H1 (cell line): ENCODE data around the gene PLEKHA4. TPM values are rescaled to one million over a fixed set of nuclear protein-coding genes. Genes with fewer than 3 reads are reported as not detected.

ENCODE experiments used
- CTCF ChIA-PET: fragments of 300-600 bp; sonication (Branson Sonifier 250); formaldehyde crosslinking; loops from one replicate; lab custom pipeline; 2021; ENCODE audit not compliant: partially characterized antibody; lab: Charles Lee
- POLR2A ChIA-PET: fragments of 300-600 bp; sonication (Branson Sonifier 250); formaldehyde crosslinking; loops from one replicate; lab custom pipeline; 2021; ENCODE audit warnings: inconsistent platforms; ENCODE audit not compliant: partially characterized antibody; lab: Charles Lee
- DNase-seq, 2 experiments: peaks; one replicate each; pipeline versions ENCODE4 v3.0.0 to v3.0.0-alpha.2; 2010 to 2022; ENCODE audit warnings: low spot score in 2 of 2, low read depth in 1 of 2, mixed read lengths in 1 of 2
- FAIRE-seq: peaks from 2 replicates; lab custom pipeline; 2011; peaks lifted over from hg19 to GRCh38; lab: Jason Lieb, UNC
- H2AFZ ChIP-seq: 2 replicates; pipeline ENCODE4 v1.8.1; 2012; ENCODE audit warnings: low read length, inconsistent platforms
- H2AK5ac ChIP-seq: 2 replicates; pipeline ENCODE4 v1.6.1; 2013; ENCODE audit warnings: low read depth, low read length
- H2BK120ac ChIP-seq: replicated peaks from 2 replicates; pipeline ENCODE3; 2013; ENCODE audit warnings: low read depth, low read length, inconsistent platforms
- H2BK12ac ChIP-seq: 2 replicates; pipeline ENCODE4 v1.6.1; 2013; ENCODE audit warnings: low read depth, low read length
- H2BK15ac ChIP-seq: 2 replicates; pipeline ENCODE4 v1.6.1; 2013; ENCODE audit warnings: low read length
- H2BK20ac ChIP-seq: 2 replicates; pipeline ENCODE4 v1.6.1; 2013; ENCODE audit warnings: low read length
- H2BK5ac ChIP-seq: 2 replicates; pipeline ENCODE4 v1.6.1; 2013; ENCODE audit warnings: low read depth, low read length
- H3K14ac ChIP-seq: 2 replicates; pipeline ENCODE4 v1.6.1; 2013; ENCODE audit warnings: inconsistent platforms; ENCODE audit not compliant: insufficient read length
- H3K18ac ChIP-seq: 2 replicates; pipeline ENCODE4 v1.6.1; 2013; ENCODE audit warnings: low read length; ENCODE audit errors: extremely low read depth
- H3K23ac ChIP-seq: 2 replicates; pipeline ENCODE4 v1.6.1; 2013; ENCODE audit warnings: inconsistent platforms; ENCODE audit not compliant: insufficient read length
- H3K23me2 ChIP-seq: 2 replicates; pipeline ENCODE4 v1.6.1; 2013; ENCODE audit warnings: low read depth, low read length
- H3K27ac ChIP-seq: 2 replicates; pipeline ENCODE4 v1.6.1; 2011; ENCODE audit warnings: low read depth, low read length, inconsistent platforms
- H3K27me3 ChIP-seq, 4 experiments: replicated peaks in 1 of 4; 1 replicate in 1 of 4; 2 replicates in 3 of 4; pipeline versions ENCODE4 v1.6.1 to v1.8.1; 2011 to 2013; ENCODE audit warnings: low read length in 3 of 4, mild to moderate bottlenecking in 3 of 4, inconsistent platforms in 2 of 4, mixed read lengths in 2 of 4, moderate library complexity in 1 of 4; ENCODE audit not compliant: control insufficient read depth in 3 of 4, insufficient read depth in 3 of 4; ENCODE audit errors: extremely low read depth in 1 of 4
- H3K36me3 ChIP-seq, 4 experiments: 2 replicates each; pipeline versions ENCODE4 v1.6.1 to v1.8.1; 2011 to 2013; ENCODE audit warnings: mild to moderate bottlenecking in 4 of 4, low read length in 3 of 4, moderate library complexity in 2 of 4, control low read depth in 1 of 4, inconsistent platforms in 1 of 4; ENCODE audit not compliant: insufficient read depth in 4 of 4, control insufficient read depth in 2 of 4
- H3K4ac ChIP-seq: replicated peaks from 2 replicates; pipeline ENCODE3; 2013; ENCODE audit warnings: low read length, low read depth, mixed read lengths, inconsistent platforms; ENCODE audit not compliant: insufficient read length
- H3K4me1 ChIP-seq, 4 experiments: replicated peaks in 1 of 4; 1 replicate in 1 of 4; 2 replicates in 3 of 4; pipeline versions ENCODE4 v1.6.1 to v1.8.1; 2011 to 2013; ENCODE audit warnings: low read length in 3 of 4, inconsistent platforms in 2 of 4, mixed read lengths in 1 of 4; ENCODE audit not compliant: insufficient read depth in 4 of 4, control insufficient read depth in 3 of 4
- H3K4me2 ChIP-seq, 2 experiments: 2 replicates each; pipeline versions ENCODE4 v1.6.1 to v1.8.1; 2011 to 2013; ENCODE audit warnings: low read depth in 2 of 2, low read length in 2 of 2, control low read depth in 1 of 2, inconsistent platforms in 1 of 2, mild to moderate bottlenecking in 1 of 2; ENCODE audit not compliant: insufficient read depth in 1 of 2
- H3K4me3 ChIP-seq, 4 experiments: fragments of 200-600, 300-600 bp in 1 of 4; sonication (generic), shearing (Covaris generic), sonication (Bioruptor Twin) in 1 of 4; 2 replicates each; pipeline versions ENCODE4 v1.5.1 to v1.8.1; 2011 to 2016; ENCODE audit warnings: low read length in 4 of 4, low read depth in 3 of 4, control low read depth in 2 of 4, inconsistent platforms in 2 of 4, mild to moderate bottlenecking in 2 of 4, mixed read lengths in 1 of 4, moderate library complexity in 1 of 4; ENCODE audit not compliant: insufficient read depth in 2 of 4; ENCODE audit errors: extremely low read depth in 1 of 4
- H3K56ac ChIP-seq: replicated peaks from 2 replicates; pipeline ENCODE3; 2013; ENCODE audit warnings: low read depth, mild to moderate bottlenecking, mixed read lengths, low read length, inconsistent platforms; ENCODE audit not compliant: insufficient read length
- H3K79me1 ChIP-seq: 2 replicates; pipeline ENCODE4 v1.6.1; 2013; ENCODE audit warnings: low read depth, low read length, control low read depth
- H3K79me2 ChIP-seq, 2 experiments: 2 replicates each; pipeline versions ENCODE4 v1.6.1 to v1.8.1; 2012 to 2013; ENCODE audit warnings: low read length in 2 of 2, mild to moderate bottlenecking in 2 of 2, inconsistent platforms in 1 of 2; ENCODE audit not compliant: insufficient read depth in 2 of 2, control insufficient read depth in 1 of 2
- H3K9ac ChIP-seq, 4 experiments: replicated peaks in 1 of 4; 1 replicate in 1 of 4; 2 replicates in 3 of 4; pipeline versions ENCODE4 v1.6.1 to v1.8.1; 2011 to 2013; ENCODE audit warnings: low read depth in 3 of 4, low read length in 3 of 4, control low read depth in 2 of 4, mild to moderate bottlenecking in 2 of 4, moderate library complexity in 2 of 4, inconsistent platforms in 1 of 4; ENCODE audit errors: extremely low read depth in 1 of 4
- H3K9me3 ChIP-seq, 2 experiments: 2 replicates each; pipeline versions ENCODE4 v1.6.1 to v1.8.1; 2012 to 2013; ENCODE audit warnings: mild to moderate bottlenecking in 2 of 2, moderate library complexity in 2 of 2, control low read depth in 1 of 2, inconsistent platforms in 1 of 2, low read depth in 1 of 2, low read length in 1 of 2, mixed read lengths in 1 of 2; ENCODE audit not compliant: insufficient read depth in 2 of 2
- H4K20me1 ChIP-seq, 2 experiments: replicated peaks in 1 of 2; 2 replicates each; pipeline versions ENCODE3 to v1.8.1; 2011 to 2013; ENCODE audit warnings: inconsistent platforms in 2 of 2, low read length in 2 of 2, mild to moderate bottlenecking in 1 of 2; ENCODE audit not compliant: insufficient read depth in 2 of 2, control insufficient read depth in 1 of 2
- H4K5ac ChIP-seq: 2 replicates; pipeline ENCODE4 v1.6.1; 2013; ENCODE audit warnings: low read length, low read depth, mixed read lengths, inconsistent platforms; ENCODE audit not compliant: insufficient read length
- H4K8ac ChIP-seq: 2 replicates; pipeline ENCODE4 v1.8.0; 2013; ENCODE audit warnings: mild to moderate bottlenecking, moderate library complexity, low read length, inconsistent platforms; ENCODE audit not compliant: insufficient read depth; ENCODE audit errors: extremely low read depth
- H4K91ac ChIP-seq: replicated peaks from 2 replicates; pipeline ENCODE3; 2013; ENCODE audit warnings: low read length, mixed read lengths, inconsistent platforms; ENCODE audit not compliant: insufficient read length
- GABPA ChIP-seq: IDR thresholded peaks from 2 replicates; pipeline ENCODE4 v1.6.1; 2011; ENCODE audit warnings: mild to moderate bottlenecking, low read length, moderate library complexity, borderline replicate concordance; ENCODE audit not compliant: insufficient read depth
- HDAC6 ChIP-seq: IDR thresholded peaks from one replicate; pipeline ENCODE4 v1.7.1; 2012; ENCODE audit warnings: low read depth, mild to moderate bottlenecking, inconsistent platforms, low read length, moderate library complexity
- KDM5A ChIP-seq: fragments of 200-600 bp; IDR thresholded peaks from 2 replicates; pipeline ENCODE4 v1.7.1; 2012; ENCODE audit warnings: mild to moderate bottlenecking, low read length, inconsistent platforms, mixed read lengths
- SP4 ChIP-seq: IDR thresholded peaks from 2 replicates; pipeline ENCODE4 v1.6.1; 2012; ENCODE audit warnings: low read length, inconsistent platforms
- WGBS, 2 experiments: shearing (Covaris generic) in 1 of 2; methylation state at CpG; one replicate each; pipeline versions ENCODE4 v1.1.6 to v1.1.7; 2013 to 2015; ENCODE audit warnings: low lambda C conversion rate in 2 of 2, mixed read lengths in 2 of 2, inconsistent platforms in 1 of 2, low coverage in 1 of 2, missing lambda C conversion rate in 1 of 2; ENCODE audit not compliant: insufficient replicate concordance in 2 of 2, insufficient coverage in 1 of 2, insufficient read length in 1 of 2; ENCODE audit errors: extremely low coverage in 1 of 2, missing lambda C conversion rate in 1 of 2; 5-methylcytosine and 5-hydroxymethylcytosine counted together
- polyA plus RNA-seq, 7 experiments: library from polyadenylated mRNA; depleted of rRNA in 3 of 7; stranded (reverse) in 5 of 7; unstranded in 2 of 7; fragments of >200 nt in 5 of 7; fragments of 200-250 nt in 2 of 7; gene quantifications; 1 replicate in 5 of 7; 2 replicates in 1 of 7; 4 replicates in 1 of 7; pipeline versions ENCODE4 v1.2.1 to v1.2.3, GENCODE V29; 2011 to 2013; ENCODE audit warnings: missing spikeins in 2 of 7, mixed read lengths in 2 of 7
- total RNA-seq: library from RNA; stranded (reverse); fragmentation: NEBNext Ultra II Directional; extraction: Animal tissue kit (Norgen Biotek cat#: 25700); gene quantifications from 2 replicates; pipeline ENCODE4 v1.2.1, GENCODE V29; 2021
- TF ChIP-seq, protein P1 (sequence below), 3 experiments: IDR thresholded peaks; 1 replicate in 2 of 3; 2 replicates in 1 of 3; pipeline versions ENCODE4 v1.5.1 to v1.6.1; 2011; ENCODE audit warnings: low read length in 3 of 3, mild to moderate bottlenecking in 3 of 3, inconsistent platforms in 2 of 3, low read depth in 1 of 3, moderate library complexity in 1 of 3; ENCODE audit not compliant: insufficient read depth in 1 of 3; ENCODE audit errors: control extremely low read depth in 1 of 3

The PLEKHA4 gene
- total and polyA plus RNA-seq, 2 of the 8 experiments (the other 6 are each of a cell fraction or from before 2014, with no cell fraction given), result 8.2 to 18.0 TPM

DNA sequence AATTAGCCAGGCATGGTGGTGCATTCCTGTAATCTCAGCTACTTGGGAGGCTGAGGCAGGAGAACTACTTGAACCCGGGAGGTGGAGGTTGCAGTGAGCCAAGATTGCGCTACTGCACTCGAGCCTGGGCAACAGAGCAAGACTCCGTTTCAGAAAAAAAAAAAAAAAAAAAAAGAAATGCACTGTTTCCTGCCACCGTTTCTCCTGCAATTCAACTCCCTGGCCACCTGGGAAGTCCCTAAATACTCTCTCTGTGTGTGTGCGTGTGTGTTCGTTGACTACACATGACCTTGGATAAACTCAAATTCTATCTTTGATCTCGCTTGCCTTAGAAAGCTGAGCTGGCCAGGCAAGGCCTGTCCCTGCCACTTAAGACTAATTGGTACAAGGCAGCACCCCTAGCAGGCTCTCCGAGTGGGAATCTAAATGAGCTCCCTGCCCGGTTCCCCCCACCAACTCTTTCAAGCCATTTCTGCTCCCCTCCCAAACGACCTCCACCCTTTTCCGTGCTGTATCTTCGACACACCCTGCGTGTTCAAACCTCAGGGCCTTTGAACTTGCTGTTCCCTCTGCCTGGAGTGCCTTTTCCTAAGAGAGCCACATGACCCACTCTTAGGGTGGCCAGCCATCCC lies 52.4 kb downstream of the PLEKHA4 start:
- Histone ChIP-seq H3K4ac (no peak overlapping the region), H2BK120ac (no peak overlapping the region), H4K91ac (no peak overlapping the region), H3K56ac (no peak overlapping the region), H3K9ac (no peak overlapping the region), H2AK5ac (0 out of 2 replicates have a peak overlapping the region, but pooled peaks have one; percentile 75), H3K36me3 (no peaks in the 10 kb centered on the region), H3K79me2 (no peaks in the 10 kb centered on the region), H3K4me2 (no peak overlapping the region), H2BK20ac (no peak overlapping the region), H2BK15ac (no peak overlapping the region), H2BK5ac (no peak overlapping the region), H3K23ac (no peak overlapping the region), H3K14ac (no peak overlapping the region), H4K20me1 (no peaks in the 10 kb centered on the region), H3K79me1 (no peaks in the 10 kb centered on the region), H3K23me2 (peaks cover 4% of the 10 kb centered on the region; the same call in 1 of the 2 replicates), H4K8ac (no peak overlapping the region), H4K5ac (no peak overlapping the region), H3K27me3 (no peaks in the 10 kb centered on the region), H2AFZ (no peak overlapping the region), H3K4me3 (no peak overlapping the region), H3K27ac (no peak overlapping the region), H3K4me1 (peaks cover 3 to 8% (median 5%) of the 10 kb centered on the region in 4 experiments), H2BK12ac (no peak overlapping the region), H3K9me3 (no peaks in the 10 kb centered on the region), H3K18ac (no peak overlapping the region; the same call in 1 of the 2 replicates)
- FAIRE-seq (no peak), DNase-seq (no peak)
- CTCF ChIA-PET, result interaction anchor here (0.9 to 13.8 kb wide), 8 partner anchors 9 to 170 kb away, joined by 3 to 285 read pairs (median 4); partner anchors contain the start of gene CA11
- 80% methylated on average over 12 of the region's 14 CpGs; no CpG with 5 or more reads in 1 of the 2 experiments for WGBS, 2 experiments
- POLR2A ChIA-PET, result interaction anchor here (0.9 to 1.2 kb wide), 5 partner anchors 10 to 148 kb away, joined by 3 read pairs; no protein-coding TSS in a partner anchor
- no peak for TF ChIP-seq GABPA
- TF ChIP-seq, protein P1, sequence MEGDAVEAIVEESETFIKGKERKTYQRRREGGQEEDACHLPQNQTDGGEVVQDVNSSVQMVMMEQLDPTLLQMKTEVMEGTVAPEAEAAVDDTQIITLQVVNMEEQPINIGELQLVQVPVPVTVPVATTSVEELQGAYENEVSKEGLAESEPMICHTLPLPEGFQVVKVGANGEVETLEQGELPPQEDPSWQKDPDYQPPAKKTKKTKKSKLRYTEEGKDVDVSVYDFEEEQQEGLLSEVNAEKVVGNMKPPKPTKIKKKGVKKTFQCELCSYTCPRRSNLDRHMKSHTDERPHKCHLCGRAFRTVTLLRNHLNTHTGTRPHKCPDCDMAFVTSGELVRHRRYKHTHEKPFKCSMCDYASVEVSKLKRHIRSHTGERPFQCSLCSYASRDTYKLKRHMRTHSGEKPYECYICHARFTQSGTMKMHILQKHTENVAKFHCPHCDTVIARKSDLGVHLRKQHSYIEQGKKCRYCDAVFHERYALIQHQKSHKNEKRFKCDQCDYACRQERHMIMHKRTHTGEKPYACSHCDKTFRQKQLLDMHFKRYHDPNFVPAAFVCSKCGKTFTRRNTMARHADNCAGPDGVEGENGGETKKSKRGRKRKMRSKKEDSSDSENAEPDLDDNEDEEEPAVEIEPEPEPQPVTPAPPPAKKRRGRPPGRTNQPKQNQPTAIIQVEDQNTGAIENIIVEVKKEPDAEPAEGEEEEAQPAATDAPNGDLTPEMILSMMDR (IDR thresholded peaks at IDR 0.05; ENCODE audit: control extremely low read depth in 1 of 3, insufficient read depth in 1 of 3, low read depth in 1 of 3, low read length in 3 of 3), result no peak
- no peak for TF ChIP-seq SP4
- no peak for TF ChIP-seq HDAC6
- no peak for TF ChIP-seq KDM5A
